NCI-H2029 (cell line): ENCODE measurements around the gene MYCBP2.
"Not testable (repeated sequence)": the region's sequence is repeated elsewhere in the genome, so short reads cannot be mapped to it uniquely, and the experiment has no call there.

Experiments
- DNase-seq: peaks from one replicate; lab custom pipeline; 2025; lab: John Stamatoyannopoulos, UW

Gene MYCBP2

GRCh38 chr13:77198995-77199394 lies 127.9 kb downstream of the MYCBP2 start:
- not testable (repeated sequence) for DNase-seq

- no peak for DNase-seq
These were observed 130.8 kb downstream of the MYCBP2 start for GRCh38 chr13:77196052-77196618.

GRCh38 chr13:77190349-77190958 lies 136.4 kb downstream of the MYCBP2 start:
- DNase-seq, result no peak

DNA sequence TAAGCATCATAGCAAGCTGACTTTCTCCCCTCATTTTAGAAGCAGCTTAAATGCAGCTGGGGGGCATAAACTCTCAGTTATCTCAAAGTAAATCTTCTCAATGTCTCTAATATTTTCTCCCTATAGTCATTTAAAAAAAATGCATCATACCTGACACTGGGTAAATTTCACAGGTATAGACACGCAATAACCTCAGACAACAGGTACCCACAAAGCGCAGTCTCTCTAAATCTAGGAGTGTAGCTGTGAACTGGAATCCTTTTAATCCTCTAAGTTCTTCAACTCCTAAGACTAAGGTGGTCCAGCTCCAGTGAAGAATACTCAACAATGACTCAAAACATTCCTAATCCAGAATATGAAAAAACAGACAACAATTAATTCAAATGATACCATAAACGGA lies 141.2 kb downstream of the MYCBP2 start:
- no peak for DNase-seq

DNA sequence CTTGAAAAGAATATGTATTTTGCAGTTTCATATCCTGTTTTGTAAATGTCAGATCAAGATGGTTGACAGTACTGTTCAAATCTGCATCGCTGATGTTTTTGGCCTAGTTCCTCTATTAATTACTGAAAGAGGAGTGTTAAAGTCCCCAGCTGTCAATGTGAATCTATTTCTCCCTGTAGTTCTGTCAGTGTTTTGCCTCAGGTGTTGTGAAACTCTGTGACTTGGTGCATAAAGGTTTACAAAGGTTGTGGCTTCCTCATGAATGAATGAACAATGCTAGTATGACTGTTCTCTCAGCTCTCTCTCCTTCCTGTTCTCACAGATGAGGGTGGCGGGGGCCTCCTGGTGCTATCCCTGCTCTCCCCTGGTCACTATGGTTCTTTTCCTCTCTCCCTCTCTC lies 142.4 kb downstream of the MYCBP2 start:
- DNase-seq, result no peak

- DNase-seq, result no peak
These were observed 146.9 kb downstream of the MYCBP2 start for GRCh38 chr13:77180011-77180410.

DNA sequence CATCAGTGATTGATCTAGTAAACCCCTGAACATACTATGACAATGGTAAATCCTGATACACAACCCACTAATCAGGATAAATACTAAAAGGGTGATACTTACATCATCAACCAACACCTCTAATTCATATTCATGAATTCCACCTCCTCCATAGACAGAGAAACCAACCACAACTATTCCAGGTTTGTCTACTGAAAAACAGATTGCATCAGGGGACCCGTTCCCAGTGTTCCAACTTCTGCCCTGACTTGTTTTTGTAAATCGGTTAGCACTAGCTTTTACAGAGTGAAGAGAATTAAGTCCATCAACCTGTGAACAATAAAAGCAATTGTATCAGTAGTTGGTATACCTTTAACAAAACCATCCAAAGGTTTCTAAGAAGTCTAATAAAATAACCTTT lies 149.2 kb downstream of the MYCBP2 start:
- DNase-seq, result no peak

DNA sequence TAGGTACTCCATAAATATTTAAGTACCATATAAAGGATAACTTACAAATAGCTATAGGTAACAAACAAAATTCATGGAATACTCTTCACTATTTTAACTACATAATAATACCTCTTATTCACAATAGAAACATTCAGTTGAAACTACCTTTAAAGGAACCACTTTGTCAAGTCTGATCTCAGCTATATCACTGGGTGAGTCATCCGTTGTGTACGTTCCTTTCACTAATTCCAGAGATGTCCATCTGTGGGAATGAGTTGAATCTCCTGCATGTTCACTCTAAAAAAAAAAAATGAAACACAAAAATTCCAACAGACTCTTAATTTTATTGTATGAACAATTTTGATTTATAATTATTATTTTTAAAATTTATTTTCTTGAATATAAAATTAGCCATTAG lies 150.5 kb downstream of the MYCBP2 start:
- DNase-seq, result no peak

DNA sequence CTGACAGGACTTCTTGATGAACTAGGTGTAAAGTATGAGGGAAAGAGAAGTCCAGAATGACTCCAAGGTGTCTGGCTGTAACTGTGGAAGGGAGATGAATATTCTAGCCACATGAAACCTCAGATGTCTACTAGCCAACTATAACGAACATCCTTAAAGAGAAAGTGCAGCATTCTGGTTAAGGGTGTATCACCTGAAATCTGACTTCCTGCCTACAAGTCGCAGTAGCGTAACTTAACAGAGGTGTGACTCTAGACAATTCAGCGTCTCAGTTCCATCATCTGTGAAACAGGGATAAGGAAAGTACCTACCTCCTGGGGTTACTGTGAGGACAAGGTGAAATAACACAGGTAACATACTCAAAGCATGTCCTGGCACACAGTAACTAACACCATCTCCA lies 154.2 kb downstream of the MYCBP2 start:
- DNase-seq, result no peak

GRCh38 chr13:77171451-77171850 lies 155.4 kb downstream of the MYCBP2 start:
- no peak for DNase-seq

DNA sequence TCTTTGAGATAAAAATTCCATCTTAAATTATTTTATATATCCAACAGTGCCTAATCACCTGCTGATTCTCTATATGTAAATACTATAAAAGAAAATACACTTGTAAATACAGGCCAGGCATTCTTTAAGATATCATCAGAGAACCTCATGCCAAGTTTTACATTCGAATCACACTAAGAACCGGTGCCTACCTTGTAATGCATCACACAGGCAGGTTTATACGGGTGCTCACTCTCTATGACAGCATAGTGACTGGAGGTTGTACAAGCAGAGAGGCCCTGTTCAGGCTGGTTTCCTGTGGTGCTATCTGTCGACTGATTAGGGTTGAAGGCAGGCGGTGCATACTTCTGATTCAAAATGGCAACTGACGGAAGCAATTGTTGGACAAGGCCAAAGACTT lies 158.7 kb downstream of the MYCBP2 start:
- DNase-seq, result no peak

DNA sequence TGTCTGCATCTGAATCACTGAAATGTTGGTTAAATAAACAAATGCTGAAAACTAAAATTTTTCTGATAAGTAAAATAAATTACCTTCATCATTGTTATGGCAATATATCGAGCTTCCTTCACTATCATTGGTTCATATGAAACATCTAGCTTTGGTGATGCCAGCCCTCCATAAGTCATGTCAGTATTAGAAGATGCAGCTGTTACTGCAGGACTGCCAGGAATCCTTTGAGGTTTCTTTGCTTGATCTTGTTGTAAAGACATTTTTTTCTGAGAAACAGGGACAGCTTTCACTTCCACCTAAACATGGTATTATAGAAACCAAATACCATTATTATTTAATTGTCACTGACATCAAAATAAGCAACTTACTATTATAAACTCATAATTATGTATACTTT lies 176.2 kb downstream of the MYCBP2 start:
- no peak for DNase-seq

DNA sequence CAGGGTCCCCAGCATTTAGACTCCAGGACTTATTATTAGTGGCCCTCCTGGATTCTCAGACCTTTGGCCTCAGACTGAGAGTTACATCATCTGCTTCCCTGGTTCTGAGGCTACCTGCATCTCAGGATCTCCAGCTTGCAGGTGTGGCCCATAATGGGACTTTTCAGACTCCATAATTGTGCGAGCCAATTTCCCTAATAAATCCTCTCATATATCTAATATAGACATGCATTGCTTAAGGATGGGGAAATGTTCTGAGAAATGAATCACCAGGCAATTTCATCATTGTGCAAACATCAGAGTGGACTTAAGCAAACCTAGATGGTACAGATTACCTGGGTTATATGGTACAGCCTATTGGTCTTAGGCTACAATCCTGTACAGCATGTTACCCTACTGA lies 183.5 kb downstream of the MYCBP2 start:
- DNase-seq, result no peak

GRCh38 chr13:77139306-77139705 lies 187.6 kb downstream of the MYCBP2 start:
- no peak for DNase-seq

DNA sequence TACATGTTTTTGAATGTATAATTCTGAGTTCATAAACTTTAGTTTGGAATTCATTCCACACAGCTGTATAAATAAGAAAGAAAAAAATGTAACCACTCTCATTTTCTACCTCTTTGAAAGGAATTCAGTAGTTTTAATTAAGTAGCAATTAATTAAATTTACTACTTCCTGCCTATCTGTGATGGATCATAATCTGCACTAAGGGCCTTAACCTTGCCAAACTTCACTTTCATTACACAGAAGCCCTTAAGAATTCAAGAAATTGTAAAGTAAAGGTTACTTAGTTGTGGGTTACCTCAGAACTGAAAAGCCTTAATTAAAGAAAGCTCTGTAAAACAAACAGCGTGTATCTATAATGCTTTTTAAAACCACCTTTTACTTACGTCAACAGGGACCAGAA lies 188.1 kb downstream of the MYCBP2 start:
- DNase-seq, result no peak

DNA sequence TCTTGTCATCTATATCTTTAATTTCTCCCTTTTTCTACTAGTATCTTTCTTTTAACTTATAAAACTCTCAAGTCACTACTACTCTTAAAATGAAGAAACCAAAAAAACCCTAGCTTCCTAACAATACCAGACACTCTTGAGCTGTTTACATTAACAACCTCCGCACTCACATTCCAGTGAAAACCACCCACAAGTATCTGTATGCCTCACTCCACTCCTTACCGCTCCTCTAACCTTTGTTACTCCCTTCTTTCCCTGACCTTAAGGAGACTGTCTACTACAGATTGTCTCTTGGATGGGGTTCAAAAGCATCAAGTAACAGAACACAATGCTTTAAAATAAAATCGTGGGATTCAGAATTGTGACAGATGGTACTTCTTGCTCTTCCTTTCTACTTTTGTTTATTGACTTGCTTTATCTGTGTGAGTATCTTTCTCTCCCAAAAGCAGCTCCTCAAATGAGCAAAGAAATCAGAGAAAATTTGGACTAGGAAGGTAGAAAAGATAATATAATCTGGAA lies 189.9 kb downstream of the MYCBP2 start:
- no peak for DNase-seq

- DNase-seq, result no peak
These were observed 202.5 kb downstream of the MYCBP2 start for GRCh38 chr13:77124423-77124822.

GRCh38 chr13:77118134-77118533 lies 208.8 kb downstream of the MYCBP2 start:
- DNase-seq, result no peak

DNA sequence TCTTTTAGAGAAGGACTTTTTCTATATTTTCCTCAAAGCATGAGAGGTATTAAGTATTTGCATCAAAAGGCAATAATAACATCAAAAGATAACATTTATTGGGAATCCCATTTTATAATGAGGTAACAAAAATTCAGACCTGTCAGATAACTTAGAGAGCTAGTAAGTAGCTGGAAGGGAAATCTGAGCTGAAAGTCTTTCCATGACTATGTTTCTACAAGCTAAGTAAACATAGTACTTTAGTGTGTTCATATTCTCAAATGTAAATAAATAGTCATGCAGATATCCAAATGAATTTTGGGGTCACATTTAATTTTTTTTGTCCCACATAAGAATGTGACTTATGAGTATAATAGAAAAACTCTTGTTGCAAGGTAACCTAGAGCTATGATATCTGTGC lies 212.6 kb downstream of the MYCBP2 start:
- no peak for DNase-seq

DNA sequence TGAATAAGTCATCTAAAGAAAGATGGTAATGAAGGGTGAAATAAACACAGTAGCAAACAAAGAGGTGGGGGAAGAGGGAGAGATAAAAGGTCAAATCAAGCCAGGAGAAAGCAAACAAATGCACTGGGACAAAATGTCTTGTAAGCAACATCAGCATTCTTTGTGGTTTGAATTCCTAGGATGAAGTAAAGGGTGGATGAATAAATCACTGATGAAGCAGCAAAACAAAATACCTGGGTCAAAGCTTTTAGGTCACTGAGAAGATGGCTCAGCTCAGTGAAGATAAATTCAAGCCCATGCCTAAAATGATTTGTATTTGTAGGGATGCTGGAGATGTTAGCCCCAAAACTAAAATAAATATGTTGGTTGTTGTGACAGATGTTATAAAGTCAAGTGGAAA lies 213.4 kb downstream of the MYCBP2 start:
- no peak for DNase-seq

DNA sequence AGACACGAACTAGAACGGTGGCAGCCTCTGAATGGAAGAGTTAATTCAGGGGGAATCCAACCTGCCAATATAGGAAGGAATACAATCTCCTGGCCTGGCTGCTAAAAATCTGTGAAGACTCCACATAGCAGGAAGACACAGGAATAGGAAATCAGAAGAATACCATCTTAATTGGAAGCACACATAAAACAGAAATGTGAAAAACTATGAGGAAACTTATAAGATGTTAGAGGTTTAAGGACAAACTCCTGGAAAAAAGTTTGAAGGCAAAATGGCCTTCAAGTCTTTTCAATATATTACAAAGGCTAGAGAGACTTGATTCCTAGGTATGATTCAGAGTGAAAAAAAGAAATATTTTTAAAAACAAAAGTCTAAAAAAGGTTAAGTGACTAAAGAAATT lies 221.8 kb downstream of the MYCBP2 start:
- no peak for DNase-seq

DNA sequence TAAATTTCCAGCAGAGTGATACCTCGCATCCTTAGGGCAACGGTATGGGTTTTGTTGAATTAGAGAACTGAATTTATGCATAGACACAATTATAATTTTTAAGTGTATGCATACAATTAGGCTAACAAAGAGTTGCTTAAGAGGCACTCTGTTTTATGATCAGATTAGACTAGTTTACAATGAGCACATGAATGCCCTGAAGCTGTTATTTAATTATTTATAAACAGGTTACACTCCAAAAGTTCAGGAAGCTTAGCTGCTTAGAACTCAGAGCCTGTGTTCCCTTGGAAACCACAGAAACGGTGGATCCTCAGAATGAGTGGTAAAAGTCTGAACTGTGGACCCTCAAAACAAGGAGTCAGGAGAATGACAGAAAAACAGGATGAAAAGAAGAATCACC lies 227.5 kb downstream of the MYCBP2 start:
- no peak for DNase-seq

GRCh38 chr13:77095288-77095687 lies 231.6 kb downstream of the MYCBP2 start:
- no peak for DNase-seq

- no peak for DNase-seq
These were observed 232.1 kb downstream of the MYCBP2 start for GRCh38 chr13:77094773-77095172.
